Omental fat pad (tissue), 4 donors: ENCODE measurements around the gene CSRP2. TPM values are rescaled to one million over a fixed set of nuclear protein-coding genes. Genes with fewer than 3 reads are reported as not detected.

Experiments
- ATAC-seq: fragments of 150-250 bp; one replicate; pipeline ENCODE4 v1.9.1; 2016; ENCODE audit warnings: mild to moderate bottlenecking, moderate library complexity; ENCODE audit not compliant: low FRiP score
- DNase-seq: peaks from one replicate; pipeline ENCODE4 v3.0.0-alpha.2; 2019; ENCODE audit warnings: low spot score
- total RNA-seq, 4 donors: library from RNA; depleted of rRNA; stranded (reverse); fragments of >200 nt; gene quantifications; one replicate each; pipeline ENCODE4 v1.1.0, GENCODE V29; 2016
- TF ChIP-seq, protein P1 (sequence below), 3 donors: fragments of 450-650 bp; IDR thresholded peaks; one replicate each; pipeline ENCODE4 v1.5.1; 2016 to 2017; ENCODE audit warnings: antibody characterized with exemption in 3 of 3, mild to moderate bottlenecking in 3 of 3, moderate library complexity in 2 of 3

CSRP2 gene
- total RNA-seq, 4 donors from 2014 or later: 14.3 to 49.7 (median 24.4) TPM

DNA sequence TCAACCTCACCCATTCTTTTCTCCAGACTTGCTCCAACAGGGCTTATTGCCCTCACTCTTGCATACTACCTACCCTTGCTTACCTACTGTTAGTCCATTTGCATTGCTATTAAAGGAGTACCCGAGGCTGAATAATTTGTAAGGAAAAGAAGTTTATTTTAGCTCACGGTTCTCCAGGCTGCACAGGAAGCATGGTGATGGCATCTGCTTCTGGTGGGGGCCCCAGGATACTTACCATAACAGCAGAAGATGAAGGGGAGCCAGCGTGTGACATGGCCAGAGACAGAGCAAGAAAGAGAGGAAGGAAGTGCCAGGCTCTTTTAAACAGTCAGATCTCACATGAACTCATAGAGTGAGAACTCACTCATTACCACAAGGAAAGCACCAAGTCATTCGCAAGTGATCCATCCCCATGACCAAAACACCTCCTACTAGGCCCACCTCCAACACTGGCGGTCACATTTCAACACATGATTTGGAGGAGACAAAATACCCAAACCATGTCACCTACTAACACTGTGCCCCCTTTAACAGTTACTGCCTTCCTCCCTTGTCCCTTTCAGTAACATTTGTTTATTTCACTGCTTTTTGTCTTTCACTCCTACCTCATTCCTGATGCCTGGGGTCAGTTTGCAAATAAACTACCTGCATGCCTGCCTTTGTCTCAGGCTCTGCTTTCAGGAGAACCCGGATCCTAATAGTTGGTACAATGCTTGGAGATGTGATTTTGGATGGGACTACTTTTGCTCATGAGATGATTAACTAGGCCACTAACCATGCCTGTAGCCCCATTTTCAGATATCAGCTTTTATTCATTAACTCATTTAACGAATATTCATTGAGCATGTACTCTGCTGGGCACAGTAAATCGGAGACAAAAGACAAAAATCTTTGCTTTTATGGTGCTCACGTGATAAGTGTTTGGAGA, 41.6 kb upstream of the CSRP2 start:
- ATAC-seq (no peak), DNase-seq (no peak)
- TF ChIP-seq, protein P1, sequence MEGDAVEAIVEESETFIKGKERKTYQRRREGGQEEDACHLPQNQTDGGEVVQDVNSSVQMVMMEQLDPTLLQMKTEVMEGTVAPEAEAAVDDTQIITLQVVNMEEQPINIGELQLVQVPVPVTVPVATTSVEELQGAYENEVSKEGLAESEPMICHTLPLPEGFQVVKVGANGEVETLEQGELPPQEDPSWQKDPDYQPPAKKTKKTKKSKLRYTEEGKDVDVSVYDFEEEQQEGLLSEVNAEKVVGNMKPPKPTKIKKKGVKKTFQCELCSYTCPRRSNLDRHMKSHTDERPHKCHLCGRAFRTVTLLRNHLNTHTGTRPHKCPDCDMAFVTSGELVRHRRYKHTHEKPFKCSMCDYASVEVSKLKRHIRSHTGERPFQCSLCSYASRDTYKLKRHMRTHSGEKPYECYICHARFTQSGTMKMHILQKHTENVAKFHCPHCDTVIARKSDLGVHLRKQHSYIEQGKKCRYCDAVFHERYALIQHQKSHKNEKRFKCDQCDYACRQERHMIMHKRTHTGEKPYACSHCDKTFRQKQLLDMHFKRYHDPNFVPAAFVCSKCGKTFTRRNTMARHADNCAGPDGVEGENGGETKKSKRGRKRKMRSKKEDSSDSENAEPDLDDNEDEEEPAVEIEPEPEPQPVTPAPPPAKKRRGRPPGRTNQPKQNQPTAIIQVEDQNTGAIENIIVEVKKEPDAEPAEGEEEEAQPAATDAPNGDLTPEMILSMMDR (IDR thresholded peaks at IDR 0.05): no peak

DNA sequence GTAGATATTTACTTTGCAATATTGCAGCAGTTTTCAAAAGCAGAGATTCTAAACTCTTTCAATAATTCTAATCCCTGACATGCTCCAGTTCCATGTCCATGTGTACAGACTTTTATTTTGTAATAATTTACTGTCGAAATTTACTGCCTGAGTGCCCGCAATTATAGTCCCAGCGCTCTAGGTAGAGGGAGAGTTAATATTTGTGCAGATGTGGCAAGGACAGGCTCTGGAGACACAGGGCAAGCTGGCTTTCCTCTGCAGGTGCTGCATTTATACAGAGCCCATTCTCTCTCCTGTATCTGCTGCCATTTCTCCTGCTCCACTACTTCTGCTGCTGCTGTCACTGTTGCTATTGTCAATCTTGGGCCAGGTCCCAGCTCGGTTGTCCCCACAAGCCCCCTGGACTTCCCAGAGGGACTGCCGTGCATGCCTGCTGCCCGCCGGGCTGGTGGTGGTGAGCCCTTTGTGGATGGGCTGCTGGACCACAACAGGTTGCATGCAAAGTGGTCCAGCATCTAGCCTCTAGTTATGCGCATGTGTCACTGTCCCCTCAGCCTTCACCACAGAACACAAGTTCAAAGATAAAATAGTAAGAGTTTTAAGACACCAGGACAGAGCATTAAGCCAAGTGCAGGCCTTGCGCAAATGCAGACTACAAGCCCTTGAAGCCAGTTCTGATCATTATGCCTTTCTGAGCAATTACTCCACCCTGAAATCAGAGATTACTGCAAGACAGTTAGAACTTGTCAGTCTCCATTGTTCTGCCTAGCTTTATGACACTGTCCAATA, 40.8 kb upstream of the CSRP2 start:
- DNase-seq (no peak), ATAC-seq (no peak)
- TF ChIP-seq, protein P1 (IDR thresholded peaks at IDR 0.05): no peak

DNA sequence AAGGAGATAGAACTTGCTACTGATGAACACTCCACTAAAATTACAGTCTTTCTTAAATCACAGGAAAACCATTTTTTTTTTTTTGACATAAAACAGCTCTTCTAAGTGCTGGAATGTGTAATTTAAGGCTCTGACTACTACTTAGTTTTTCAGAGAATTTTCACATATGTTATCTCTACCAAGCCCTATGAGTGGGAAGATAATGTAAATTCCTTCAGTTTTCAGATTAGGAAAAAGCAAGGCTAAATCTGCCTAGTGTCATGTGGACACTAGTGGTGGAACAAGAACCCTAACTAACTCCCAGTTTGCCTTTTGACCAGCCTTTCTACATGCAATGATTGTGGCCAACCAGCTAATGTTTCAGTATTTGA, 37.3 kb upstream of the CSRP2 start:
- TF ChIP-seq, protein P1 (IDR thresholded peaks at IDR 0.05): no peak
- DNase-seq (no peak), ATAC-seq (no peak)

DNA sequence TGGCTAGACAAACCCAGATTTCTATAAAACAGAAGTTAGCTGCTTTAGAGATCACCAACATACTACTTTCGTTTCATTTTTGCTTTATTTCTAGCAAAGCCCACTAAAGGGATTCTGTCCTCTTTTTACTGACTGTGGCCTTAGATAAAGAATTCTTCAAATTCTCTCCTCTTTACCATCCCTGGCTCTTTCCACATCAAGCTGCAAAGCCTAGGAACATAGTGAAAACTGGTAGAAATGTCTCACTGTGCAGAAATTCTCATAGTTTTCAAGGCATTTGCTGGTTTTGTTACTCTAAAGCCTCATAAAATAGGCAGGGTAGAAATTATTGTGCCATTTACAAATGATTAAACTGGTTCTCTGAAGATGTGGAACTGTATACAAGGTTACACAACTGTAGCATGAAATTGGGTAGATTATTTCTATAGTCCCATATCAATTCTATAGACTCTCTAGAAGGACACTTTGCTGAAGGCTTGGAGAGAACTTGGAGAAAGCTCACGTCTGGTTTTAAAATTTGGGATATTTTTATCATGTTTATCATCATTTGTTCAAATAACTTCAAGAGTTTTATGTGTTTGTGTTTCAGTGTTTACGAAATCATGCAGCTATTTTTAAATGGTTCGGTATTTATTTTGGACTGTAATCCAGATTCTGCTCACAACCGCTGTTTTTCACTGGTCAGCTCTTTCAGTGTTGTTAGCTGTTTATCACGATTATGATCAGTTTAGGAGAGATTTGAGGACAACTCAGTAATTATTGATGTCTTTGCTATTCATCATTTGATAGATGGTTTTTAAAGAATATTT, 36.7 kb upstream of the CSRP2 start:
- TF ChIP-seq, protein P1 (IDR thresholded peaks at IDR 0.05): no peak
- DNase-seq (no peak), ATAC-seq (no peak)

DNA sequence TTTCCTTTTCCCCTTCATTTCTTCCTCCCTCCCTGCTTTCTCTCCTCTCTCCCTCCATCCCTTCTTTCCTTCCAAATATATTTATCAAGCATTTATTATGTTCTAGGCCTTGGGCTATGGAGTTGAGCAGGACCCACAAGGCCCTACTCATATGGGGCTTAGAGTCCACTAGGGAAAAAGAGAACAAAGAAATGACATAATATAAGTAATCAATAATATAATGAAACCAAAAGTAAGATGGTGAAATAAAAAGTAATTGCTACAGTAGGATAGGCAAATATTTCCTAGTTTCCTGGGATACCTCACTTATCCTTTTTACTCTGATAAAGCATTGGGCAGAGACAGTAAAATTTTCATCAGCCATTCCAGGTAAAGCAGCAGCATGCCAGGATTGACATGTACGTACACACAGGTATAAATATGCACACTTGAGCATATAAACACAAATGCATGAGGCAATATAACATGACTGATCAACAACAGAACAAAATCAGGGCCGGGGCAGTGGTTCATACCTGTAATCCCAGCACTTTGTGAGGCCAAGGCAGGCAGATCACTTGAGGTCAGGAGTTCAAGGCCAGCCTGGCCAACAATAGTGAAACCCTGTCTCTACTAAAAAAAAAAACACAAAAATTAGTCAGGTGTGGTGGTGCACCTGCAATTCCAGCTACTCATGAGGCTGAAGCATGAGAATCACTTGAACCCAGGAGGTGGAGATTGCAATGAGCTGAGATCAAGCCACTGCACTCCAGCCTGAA, 35.5 kb upstream of the CSRP2 start:
- ATAC-seq (no peak), DNase-seq (no peak)
- TF ChIP-seq, protein P1 (IDR thresholded peaks at IDR 0.05): no peak

DNA sequence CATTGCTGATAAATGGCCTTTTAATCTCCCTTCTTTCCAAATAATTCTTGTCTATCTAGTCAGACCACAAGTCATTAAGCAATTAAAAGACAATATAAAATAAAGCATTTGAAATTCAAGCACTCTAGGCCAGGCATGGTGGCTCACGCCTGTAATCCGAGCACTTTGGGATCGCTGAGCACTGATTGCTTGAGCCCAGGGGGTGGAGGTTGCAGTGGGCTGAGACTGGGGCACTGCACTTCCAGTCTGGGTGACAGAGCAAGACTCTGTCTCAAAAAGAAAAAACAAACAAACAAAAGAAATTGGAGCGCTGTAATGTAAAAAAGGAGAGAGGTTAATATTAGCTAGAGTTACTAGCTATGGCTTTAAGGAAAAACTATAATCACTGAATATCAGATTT, 30.5 kb upstream of the CSRP2 start:
- TF ChIP-seq, protein P1 (IDR thresholded peaks at IDR 0.05): no peak
- DNase-seq: no peak
- no peak for ATAC-seq
